HUDEP-2 (cell line): Measurements from ENCODE around the gene IRF5.
"Not testable (repeated sequence)": the region's sequence is repeated elsewhere in the genome, so short reads cannot be mapped to it uniquely, and the experiment has no call there.

Source experiments
- DNase-seq, 76 experiments: peaks; one replicate each; lab custom pipeline; 2025; ENCODE audit not compliant: unreplicated experiment in 76 of 76; lab: John Stamatoyannopoulos, UW

IRF5 gene

DNA sequence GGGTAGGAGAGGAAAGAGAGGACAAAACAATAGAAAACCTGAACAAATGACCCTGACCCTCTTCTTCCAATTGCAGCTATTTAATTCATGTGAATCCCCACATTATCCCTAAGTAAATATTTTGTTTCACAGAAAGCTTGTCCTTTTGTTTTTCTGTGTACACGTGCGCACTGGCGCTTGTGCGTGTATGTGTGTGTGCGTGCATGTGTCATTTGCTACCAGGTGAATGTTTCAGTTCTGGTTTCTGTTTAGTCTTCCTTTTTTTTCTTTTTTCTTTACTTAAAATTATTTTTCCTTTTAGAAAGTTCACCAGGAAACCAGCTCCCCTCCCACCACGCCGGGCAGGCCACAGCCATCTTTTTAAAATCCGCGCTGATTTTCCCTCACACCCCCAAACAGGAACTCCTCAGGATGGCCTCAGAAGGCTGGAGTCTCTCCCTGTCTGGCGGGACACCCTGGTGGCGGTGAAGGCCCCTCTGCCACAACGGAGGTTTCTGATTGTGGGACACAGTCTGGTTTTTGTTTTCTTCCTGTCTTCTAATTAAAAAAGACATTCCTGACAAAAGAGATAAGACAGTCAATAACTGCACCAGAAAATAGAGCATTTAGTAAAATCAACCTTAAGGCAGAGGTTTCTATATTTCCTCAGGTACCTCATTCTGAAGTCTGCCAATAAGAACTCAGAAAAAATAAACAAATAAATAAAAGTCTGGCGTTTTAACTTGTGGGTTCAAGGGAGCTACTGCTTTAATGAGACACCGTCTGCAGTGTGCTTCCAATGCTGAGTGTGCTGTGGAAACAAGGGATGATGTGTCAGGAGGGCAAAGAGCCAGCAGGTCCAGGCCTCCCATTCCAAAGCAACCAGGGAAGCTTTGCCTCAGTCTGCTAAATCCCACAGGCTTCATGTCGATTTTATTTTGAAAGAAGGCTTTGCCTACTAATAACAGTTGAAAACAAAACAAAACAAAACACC lies 17.4 kb downstream of the IRF5 start:
- DNase-seq, result no peak

GRCh38 chr7:128955981-128956380 lies 18.3 kb downstream of the IRF5 start:
- no peak for DNase-seq

DNA sequence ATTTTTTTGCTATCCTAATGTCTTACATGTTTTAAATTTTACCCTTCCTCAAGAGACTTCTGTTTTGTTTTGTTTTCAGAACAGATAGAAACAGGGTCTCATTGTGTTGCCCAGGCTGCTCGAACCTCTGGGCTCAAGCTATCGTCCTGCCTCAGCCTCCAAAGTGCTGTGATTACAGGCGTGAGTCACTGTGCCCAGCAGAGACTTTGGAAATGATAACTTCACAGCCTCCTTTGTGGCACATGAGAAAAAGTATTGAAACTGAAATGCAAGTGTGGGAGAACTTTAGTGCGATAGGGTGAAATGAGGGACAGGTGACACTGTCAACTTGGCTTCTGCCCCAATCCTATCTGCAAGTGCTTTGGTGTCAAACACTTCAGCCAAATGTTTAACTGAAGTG lies 21.6 kb downstream of the IRF5 start:
- no peak for DNase-seq

DNA sequence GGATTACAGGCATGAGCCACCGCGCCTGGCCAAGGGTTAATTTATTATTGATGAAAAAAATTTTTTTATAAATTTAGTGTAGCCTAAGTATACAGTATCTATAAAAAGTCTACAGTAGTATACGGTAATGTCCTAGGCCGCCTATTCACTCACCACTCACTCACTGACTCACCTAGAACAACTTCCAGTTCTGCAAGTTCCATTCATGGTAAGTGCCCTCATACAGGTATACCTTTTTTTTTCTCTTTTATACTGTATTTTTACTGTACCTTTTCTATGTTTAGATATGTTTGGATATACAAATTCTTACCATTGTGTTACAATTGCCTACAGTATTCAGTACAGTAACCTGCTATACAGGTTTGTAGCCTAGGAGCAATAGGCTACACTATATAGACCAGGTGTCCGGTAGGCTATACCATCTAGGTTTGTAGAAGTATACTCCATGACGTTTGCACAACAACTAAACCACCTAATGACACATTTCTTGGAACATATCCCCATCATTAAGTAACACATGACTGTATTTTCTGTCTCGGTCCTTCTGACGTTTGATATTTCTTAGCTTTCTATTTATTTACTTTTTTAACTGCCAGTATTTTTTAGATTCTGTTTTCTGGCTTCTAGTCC lies 23.4 kb downstream of the IRF5 start:
- no peak for DNase-seq

DNA sequence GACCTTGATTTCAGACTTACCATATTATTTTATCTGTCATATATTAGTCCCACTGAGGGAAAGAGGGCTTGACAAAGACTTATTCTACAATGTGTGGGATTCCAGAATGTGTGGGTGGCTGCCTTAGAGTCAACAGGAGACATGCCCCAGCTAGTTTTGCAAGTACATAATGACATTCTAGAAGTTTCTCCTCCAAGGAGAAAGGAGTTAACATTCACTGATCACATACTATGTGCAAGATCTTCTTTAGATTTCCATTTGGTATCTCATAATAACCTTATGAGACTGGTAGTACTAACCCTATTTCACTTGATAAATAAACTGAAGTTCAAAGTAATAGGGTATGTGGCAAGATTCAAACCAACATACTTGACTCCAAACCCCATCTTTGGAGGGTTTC lies 25.2 kb downstream of the IRF5 start:
- DNase-seq, result no peak

DNA sequence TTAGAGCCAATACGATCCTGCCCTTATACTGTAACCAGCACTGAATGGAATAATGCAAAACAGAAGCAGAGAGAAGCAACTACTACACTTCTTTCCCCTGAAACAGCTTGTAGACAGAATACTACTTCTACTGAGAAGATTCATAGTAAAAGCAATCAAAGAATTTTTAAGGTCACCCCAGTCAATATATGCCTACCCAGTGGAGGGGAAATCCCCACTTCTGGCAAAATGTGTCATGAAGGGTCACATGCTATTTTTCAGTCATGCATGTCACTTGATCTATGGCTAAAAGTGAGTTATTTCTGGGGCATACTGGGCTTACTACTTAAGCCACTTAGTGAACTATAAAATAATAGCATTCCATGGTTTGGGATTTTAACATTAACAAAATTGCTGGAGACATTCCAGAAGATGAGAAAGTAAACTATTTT lies 25.6 kb downstream of the IRF5 start:
- DNase-seq, result no peak

GRCh38 chr7:128968624-128969023 lies 30.9 kb downstream of the IRF5 start:
- DNase-seq, result no peak

DNA sequence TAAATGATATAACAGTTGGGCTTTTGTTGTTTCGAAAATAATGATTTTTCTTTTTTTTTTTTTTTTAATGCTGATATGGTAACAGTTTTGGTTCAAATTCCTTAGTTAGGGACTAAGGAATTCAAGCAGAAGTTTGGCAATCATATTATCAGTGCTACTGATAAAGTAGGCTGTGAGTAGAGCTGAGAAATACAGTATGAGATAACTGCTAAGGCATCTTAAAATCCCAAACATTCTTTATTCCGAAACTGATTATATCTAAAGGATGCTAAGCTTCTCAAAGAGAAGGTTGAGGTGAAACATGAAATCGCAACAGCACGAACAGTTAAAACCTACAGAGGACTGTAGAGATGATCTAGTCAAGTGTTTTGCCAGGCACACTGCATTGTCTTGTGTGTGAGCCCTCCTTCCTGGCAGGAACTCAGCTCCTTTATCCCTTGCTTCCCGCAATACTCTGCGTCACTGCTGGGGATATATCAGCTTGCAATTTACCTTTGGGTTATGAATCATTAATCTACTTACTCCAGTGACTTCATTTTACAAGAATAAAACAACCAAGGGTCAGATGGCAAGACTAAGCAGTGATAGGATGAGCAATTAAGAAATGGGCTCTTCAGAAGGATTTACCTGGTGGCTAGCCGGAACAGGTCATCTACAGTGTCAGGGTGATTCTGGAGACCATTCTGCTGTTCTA lies 36.7 kb downstream of the IRF5 start:
- DNase-seq, result no peak

- DNase-seq, result no peak
Measured at GRCh38 chr7:128982105-128982504, 44.4 kb downstream of the IRF5 start.

DNA sequence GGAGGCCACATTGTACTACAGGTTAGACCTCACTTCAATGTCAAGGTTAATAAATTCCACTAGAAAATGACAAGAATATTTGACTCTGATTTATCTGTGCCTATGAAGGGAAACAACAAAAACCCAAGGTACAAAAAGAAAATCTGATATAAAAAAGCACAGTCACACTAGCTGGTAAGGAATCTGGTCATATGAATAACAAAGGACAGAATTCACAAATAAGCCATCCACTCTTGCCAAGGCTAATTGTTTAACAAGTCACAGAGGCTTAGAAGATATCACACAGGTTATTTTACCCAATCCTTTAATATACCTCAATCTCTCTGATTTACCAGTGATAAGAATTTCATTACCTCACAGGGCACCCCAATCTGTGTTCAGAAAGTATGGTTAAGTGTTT lies 47.9 kb downstream of the IRF5 start:
- no peak for DNase-seq

GRCh38 chr7:128986609-128987008 lies 48.9 kb downstream of the IRF5 start:
- no peak for DNase-seq

GRCh38 chr7:128988372-128988771 lies 50.6 kb downstream of the IRF5 start:
- no peak for DNase-seq

- no peak for DNase-seq
Measured at GRCh38 chr7:128989961-128990360, 52.2 kb downstream of the IRF5 start.

- no peak for DNase-seq
Measured at GRCh38 chr7:128993419-128993818, 55.7 kb downstream of the IRF5 start.

DNA sequence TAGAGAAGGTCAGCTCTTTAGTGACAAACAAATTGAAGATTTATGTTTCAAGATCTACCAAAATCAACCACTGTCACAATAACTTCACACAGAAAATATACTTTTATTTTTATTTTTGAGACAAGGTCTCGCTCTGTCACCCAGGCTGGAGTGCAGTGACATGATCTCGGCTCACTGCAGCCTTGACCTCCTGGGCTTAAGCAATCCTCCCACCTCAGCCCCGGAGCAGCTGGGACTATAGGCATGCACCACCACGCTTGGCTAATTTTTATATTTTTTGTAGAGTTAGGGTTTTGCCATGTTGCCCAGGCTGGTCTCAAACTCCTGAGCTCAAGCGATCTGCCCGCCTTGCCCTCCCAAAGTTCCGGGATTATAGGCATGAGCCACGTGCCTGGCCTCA lies 56.8 kb downstream of the IRF5 start:
- DNase-seq, result not testable (repeated sequence)

DNA sequence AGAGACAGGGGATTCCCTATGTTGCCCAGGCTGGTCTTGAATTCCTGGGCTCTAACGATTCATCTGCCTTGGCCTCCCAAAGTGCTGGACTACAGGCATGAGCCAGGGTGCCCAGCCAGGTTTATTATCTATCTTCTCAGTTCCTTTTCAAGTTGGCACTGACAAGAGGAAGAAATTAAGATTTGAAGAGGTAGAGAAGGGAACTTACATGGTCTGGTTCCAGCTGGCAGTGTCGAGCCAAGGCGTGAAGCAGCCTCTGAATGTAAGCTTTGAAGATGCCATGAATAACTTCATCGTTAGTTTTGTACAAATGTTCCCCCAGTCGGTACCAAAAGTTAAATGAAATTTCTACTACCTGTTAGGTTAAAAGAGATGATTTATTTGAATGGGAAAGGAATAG lies 59.5 kb downstream of the IRF5 start:
- no peak for DNase-seq
